HG03103 (cell line): ENCODE data around the gene GPRC5B.

Experiments used
- ATAC-seq: cut with Tn5 transposase; IDR thresholded peaks from one replicate; pipeline ENCODE4 v1.9.1; 2021; ENCODE audit warnings: low read depth; ENCODE audit not compliant: unreplicated experiment

Gene GPRC5B

DNA sequence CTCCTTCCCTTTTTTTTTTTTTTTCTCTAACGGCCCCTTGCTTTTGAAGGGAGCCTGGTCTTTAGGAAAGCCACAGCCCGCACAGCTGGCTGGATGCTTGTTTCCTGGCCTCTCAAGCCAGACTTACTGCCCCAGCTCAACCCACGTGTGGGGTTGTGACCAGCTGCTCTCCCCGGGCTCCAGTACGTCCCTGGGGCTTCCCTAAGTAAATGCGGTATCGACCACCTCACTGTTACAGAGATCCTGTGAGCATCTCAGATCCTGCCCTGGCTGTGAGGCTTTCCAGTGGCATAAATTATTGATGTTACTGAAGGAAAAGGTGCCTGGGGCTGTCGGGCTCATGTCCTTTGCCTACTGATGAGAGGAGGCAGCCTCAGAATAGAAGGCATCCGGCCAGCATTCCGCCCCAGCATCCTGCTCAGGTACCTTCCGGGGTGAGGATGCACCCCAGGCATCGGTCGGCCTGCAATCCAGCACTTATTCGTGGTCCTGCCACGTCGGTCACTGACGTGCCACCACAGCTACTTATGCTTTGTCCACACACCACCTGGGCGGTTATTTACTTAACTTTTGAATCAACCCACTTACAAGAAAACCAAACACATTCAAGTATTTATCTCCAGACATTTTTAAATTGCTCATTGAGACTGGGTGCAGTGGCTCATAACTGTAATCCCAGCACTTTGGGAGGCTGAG is 9.6 kb downstream of the GPRC5B start:
- ATAC-seq: no peak

DNA sequence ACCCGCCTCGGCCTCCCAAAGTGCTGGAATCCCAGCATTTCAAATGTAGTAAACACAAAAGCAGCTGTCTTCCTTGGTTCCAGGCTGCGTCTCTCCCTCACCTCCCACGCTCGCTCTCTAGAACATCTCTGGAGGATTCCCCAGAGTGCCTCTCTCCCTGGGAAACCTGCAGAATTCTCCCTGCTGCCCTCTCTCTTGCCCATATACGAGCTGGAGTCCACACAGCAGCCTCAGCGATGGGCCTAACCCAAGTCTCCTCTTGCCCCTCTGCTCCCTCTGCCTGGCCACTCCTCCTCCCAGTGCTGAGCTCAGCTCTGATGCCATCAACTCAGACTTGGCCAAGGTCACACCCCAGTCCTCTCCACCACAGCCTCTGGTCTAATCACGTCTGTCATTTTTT is 10.6 kb downstream of the GPRC5B start:
- ATAC-seq: no peak

DNA sequence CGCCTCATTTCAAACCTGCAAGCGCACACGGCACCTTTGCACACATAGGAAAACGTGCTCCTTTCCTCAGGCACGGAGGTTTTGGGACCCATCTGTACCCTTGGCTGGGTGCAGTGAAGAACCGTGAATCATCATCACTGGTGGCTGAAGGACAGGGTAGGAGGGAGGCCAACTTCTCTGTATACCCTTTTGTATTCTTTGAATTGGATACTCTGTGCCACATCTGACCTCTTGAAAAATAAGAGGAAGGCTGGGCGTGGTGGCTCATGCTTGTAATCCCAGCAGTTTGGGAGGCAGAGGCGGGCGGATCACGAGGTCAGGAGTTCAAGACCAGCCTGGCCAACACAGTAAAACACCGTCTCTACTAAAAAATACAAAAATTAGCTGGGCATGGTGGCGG is 11.7 kb downstream of the GPRC5B start:
- ATAC-seq: no peak

DNA sequence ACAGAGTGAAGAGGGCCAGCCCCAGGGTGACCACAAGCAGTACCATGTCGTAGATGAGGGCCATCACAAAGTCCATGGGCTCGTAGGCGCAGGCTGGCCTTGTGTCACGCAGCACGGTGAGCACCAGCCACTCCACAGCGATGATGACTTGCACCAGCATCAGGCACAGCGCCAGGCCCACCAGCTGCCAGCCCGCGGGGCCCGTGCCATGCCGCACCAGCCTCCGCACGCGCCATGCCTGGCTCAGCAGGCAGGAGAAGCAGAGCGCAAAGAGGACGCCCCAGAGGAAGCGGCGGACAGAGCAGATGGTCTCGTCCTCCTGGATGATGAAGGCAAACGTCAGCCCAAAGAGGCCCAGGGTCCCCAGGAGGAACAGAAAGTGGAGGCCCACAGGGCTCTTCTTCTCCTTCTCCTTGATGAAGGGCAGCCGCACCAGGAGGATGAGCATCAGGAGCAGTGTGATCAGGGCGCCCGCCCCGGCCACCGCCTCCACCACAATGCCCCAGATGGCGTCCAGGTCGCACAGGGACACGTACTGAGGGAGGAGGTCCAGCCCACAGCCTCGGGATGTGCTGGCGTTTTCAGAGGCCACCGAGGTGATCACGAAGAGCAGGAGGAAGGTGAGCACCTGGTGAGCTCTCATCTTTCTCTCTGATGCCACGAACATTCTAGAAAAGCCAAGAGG is 12.3 kb downstream of the GPRC5B start:
- no peak for ATAC-seq

DNA sequence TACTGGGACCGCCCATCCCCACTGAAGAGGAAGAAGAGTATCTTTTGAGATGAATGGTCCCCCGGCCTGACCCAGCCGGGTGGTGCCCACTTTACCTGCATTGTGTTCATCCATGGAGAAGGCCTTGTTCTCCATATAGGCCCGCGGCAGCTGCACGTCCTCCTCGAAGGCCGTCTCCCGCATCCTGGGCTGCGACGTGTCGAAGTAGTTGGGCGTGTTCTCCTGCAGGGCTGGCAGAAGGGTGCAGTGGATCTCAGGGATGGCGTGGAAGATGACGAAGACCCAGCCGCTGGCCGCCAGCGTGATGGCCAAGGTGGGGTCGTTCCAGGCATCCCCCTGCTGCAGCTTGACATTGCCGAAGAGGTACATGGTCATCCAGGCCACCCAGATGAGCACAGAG is 12.9 kb downstream of the GPRC5B start:
- no peak for ATAC-seq

DNA sequence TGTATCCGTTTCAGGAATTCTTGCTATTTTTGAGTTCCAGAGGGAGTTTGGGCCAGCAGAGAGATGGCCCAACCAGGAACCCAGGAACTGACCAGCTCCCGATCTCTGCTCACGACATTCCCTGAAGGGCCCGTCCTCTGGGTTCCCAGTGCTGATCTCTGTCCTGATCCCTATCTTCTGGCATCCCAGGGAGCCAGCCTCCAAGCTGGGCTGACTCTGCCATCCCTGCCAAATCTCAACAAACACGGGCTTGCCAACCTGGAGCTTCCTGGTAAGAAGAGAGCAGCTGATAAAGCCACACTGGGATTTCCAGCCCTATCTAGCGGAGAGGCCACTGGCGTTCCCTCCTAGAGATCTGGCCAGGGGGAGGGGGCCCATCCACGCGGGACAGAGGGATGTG is 16.2 kb downstream of the GPRC5B start:
- no peak for ATAC-seq

DNA sequence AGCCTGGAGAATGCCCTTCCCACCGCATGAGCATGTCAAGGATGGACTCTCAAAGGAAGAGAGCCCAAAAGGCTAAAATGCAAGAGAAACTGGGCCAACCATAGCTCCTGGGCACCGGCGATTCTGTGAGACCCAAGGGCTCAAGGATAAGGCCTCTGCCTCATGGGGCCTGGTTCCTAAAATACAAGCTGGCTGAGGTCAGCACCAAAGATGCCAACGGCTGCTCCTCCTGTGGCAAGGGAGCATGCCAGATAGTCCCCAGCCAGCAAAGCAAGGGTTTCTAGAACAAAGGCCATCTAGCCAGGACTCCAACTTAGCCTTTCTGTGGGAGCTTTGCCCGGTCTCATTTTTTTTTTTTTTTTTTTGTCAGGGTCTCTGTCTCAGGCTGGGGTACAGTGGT is 20.1 kb downstream of the GPRC5B start:
- ATAC-seq: no peak

DNA sequence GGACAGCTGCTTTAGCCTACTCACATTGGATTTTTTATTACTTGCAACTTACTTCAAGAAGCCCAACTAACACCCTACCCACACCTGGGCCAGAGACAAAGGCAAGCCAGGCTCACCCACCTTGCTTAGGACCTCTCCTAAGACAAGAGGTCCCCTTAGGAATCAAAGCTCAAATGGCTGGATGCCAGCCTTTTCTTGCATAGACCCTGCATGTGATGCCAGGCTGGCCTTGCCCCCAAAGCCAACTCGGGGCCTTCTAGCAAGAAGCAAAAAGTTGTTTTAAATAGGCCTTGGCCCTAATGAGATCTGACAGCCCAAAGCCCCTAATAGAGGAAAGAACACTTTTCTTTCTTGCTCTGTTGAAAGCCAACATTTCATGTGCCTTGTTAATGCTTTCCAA is 20.7 kb downstream of the GPRC5B start:
- no peak for ATAC-seq

DNA sequence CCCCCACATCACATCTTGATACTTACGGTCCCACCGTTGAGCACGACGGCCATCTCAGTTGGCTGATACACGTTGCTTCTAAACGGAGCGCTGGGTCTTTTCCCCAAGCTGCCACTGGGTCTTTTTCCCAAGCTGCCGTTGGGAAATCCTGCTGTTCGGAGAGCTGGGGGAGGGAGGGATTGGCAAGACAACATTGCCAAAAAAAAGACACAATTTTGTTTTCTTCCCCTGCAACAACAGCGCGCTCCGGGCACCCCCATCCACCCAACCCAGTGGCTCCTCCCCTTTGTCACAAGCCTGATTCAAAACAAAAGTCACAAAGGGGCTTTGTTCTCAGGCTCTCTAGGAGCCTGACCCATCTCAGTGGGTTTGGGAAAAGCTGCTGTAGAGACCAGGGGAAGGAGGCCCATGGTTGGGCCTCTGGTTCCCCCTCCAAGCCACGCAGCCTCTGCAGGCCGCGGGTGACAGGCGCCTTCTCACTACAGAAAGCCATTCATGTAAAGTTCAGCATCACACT is 22.8 kb downstream of the GPRC5B start:
- ATAC-seq: no peak

DNA sequence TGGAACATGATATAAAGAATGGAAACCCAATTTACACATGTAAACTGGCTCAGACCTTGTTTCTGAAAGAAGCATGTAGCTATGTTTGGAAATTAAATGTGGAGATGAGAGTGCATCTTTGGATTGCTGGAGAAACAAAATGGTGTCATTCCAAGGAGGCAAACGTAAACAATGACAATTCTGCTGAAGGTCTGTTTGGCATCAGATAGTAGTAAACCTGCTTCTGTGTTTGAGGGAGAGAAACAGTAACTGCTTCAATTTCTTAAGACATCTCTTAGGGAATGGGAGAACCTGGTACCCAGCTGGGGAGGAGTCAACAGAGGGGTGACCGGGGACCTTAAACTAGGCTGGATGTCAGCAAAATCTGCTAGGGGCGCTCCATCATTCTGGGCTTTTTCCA is 23.5 kb downstream of the GPRC5B start:
- ATAC-seq: no peak

DNA sequence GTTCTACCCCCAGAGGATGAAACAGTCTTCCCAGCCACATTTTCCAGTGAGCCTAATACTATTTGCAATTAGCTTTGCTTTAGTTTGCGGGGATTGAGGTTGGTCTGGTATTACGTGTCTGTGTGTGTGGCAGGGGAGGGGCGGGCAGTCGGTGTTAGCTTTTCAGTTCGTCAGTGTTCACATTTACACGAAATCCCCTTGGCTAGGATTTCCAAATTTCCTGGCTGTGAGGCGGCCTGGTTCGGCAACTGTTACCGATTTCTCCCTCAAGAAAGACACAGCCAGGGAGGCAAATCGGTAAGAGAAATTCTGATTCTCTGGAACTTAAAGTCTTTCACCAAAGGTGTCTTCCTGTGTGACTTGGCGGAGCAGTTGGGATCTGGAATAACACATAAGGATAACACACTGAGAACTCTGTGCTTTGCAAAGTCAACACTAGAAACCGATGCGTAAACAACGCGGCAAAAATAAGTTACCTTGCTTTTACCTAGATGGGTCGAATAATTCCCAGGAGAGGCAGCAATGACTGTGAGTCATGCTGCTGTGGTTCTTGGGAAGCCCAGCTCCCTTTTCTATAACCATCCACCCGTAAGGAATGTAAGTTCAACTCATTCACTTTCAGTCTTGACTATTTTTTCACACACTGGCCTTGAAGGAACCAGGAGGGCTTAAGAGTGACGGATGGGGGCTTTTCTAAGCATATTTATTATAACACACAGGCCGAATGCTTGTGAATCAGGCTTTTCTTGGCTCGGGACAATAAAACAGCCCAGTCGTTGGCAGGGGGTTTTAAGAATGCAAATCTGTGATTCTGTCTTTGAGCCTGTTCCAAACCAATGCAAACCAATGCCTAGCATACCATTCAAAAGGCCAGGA is 24.2 kb downstream of the GPRC5B start:
- no peak for ATAC-seq

DNA sequence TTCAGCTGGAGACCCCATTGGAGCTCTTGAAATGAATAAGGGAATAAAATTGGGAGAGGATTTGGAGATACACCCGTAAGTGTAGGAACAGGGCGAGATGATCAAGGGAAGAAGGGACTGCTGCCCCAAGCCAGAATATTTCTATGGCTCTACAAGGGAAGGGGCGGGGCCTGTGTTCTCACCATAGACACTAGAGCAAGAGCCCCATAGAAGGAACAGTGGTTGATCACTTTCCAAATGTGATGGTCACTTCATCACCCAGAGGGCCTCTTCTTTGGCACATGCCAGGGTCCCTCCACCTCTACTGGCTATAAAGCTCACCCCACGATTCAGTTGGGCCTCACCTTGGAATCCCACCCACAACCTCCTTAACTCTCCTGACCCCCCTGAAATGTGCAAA is 25.0 kb downstream of the GPRC5B start:
- ATAC-seq: no peak

DNA sequence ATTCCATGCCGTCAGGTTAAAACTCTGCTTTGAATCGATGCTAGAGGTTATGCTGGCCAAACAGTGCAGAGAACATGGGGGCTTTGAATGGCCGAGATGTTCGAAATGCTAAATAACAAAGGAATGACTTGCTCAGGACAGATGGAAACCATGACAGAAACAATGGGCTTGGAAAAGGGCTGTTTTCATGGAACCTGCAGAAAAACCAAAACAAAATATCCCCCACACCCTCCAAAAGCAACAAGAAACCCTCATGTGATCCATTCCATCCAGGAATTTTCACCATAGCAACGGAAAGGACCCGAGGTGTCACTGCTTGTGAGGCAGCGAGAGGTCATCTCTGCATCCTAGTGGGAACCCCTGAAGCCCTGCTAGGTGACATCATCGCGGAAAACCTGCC is 25.5 kb downstream of the GPRC5B start:
- ATAC-seq: no peak

DNA sequence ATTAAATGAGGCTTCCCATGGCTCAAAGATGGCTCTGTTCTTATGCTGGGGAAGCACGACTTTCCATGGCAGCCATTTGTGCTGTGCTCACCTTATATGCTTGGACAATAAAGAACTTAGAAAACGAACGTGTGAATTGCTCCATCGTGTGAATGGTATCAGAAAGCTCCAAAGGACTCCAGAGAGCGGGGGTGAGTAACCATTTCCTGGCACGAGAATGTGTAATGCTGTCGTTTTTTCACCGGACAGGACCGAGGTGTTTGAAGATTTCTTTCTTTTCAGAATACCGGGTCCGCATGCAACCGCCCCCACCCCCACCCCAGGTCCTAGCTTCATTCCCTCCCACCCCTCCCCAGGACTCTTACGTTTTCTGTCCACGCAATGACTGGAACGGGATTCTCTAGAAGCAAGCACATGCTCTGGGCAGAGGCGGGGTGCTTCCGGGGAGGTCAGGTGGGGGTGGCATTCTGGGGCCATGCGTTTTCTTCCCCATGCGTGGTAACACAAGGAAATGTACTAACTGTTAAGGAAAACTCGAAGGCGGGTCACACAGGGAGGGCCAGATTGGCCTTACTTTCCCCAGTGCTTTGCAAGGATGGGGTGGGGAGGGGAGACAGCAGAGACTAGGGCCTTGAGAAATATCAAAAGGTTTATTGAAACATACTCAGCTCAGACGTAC is 26.2 kb downstream of the GPRC5B start:
- no peak for ATAC-seq

DNA sequence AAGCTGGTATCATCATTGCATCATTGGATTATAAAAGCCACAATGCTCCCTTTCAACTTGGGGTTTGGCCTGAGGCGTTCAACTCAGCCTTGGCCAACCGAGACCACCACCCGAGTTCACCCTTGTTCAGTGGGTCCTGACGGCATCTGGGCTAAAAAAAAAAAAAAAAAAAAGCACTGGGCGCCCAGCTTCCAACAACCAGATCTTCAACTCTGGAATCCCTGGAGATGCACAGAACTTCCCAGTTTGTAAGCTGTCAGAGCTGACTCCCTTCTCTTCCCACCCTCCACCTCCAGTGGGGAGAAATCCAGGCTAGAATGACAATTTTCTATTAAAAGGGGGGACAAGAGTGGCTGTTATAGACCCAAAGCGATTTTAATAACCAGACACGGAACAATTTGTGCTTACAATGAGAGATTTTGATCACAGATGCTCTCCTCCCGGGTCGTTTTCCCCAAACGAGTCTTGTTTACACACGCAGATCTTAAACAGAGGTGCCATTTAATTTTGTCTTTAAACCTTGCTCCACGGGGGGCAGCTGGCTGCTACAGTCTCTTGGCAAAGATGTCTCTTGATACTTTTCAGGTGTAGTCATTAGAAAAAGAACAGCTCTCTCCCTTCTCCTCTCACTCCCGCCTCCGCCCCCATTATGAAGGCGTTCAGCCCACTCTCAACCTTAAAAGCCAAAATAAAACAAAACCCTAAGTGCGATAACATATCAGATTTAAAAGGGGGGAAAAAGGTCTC is 26.9 kb downstream of the GPRC5B start:
- ATAC-seq: no peak

DNA sequence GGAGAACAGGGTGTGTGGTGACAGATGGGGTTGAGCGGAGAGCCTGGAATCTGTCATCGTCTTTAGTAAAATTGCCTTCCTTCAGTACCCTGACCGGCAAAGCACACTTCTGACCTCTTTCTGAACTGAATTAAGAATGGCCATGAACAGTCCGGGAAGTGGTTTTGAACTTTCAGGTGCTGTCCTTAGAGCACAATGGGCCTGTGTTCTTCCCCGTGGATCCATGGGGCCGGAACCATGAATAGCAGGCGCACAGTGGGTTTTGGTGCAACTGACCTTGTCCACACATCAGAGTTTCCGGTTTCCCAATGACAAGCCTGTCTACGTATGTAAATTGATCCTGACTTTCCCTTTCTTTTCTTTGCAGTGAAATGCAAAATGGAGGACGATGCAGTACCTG is 28.5 kb downstream of the GPRC5B start:
- no peak for ATAC-seq

DNA sequence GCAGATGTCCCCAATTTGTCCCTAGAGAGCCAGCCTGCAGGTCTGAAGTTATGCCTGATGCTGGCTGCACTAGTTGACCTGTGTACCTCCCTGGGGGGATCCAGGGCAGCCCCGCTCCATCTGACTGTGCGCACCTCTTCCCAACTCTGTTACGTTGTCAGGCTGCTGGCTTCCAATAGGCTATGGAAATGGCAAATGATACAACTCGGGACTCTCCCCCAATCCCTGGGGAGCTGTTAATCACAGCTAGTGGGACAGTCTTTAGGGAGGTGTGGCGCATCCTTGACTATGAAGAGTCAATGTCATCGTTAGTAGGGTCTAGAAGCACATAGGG is 30.1 kb downstream of the GPRC5B start:
- no peak for ATAC-seq

DNA sequence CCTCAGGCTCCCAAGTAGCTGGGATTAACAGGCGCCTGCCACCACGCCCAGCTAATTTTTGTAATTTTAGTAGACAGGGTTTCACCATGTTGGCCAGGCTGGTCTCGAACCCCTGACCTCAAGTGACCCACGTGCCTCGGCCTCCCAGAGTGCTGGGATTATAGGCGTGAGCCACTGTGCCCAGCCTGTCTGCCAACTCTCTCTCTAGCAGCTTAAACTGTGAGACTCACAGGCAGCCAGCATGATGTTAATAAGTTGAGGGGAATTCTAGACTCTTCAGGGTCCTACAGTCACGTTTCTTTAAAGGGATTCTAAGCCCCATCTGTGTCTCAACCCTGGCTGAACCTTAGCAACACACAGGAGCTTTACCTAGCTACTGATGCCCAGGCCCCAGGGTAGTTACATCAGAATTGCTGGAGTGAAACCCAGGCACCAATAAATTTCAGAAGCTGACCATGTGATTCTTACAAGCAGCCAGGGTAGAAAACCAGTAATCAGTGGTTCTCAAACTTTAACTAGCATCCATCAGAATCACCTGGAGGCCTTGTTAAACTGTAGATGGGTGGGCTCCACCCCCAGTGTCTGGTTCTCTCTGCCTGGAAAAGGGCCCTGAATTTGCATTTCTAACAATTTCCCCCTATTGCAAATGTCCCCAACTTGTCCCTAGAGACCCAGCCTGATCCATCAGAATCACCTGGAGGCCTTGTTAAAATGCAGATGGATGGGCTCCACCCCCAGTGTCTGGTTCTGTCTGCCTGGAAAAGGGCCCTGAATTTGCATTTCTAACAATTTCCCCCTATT is 30.7 kb downstream of the GPRC5B start:
- no peak for ATAC-seq

DNA sequence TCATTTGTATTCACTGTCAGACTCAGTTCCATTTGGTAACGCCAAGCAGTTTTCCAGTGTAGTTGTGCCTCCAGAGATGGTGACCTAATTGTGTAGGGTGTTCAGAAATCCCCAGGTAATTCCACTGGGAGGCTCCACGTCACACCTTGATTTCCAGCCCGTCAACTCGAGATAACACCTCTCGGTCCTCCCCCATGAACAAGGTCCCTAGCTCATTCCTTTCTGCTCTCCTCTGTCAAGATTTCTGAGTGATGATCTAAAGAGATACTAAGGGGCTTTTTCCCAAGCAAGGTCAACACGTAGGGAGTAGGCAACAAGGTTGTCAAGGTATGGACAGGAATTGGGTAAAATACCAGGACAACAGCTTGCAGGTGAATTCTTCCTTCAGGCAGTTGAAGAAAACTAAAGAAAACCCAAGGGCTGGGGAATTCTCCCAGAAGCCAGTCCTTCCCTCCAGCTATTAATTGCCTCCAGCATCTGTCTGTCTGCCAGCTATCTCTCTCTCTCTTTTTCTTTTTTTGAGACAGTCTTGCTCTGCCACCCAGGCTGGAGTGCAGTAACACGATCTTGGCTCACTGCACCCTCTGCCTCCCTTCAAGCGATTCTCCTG is 31.4 kb downstream of the GPRC5B start:
- ATAC-seq: no peak
